Measurements from ENCODE around the gene MAST2.
"Not testable (repeated sequence)": the region's sequence is repeated elsewhere in the genome, so short reads cannot be mapped to it uniquely, and the experiment has no call there.

DNA sequence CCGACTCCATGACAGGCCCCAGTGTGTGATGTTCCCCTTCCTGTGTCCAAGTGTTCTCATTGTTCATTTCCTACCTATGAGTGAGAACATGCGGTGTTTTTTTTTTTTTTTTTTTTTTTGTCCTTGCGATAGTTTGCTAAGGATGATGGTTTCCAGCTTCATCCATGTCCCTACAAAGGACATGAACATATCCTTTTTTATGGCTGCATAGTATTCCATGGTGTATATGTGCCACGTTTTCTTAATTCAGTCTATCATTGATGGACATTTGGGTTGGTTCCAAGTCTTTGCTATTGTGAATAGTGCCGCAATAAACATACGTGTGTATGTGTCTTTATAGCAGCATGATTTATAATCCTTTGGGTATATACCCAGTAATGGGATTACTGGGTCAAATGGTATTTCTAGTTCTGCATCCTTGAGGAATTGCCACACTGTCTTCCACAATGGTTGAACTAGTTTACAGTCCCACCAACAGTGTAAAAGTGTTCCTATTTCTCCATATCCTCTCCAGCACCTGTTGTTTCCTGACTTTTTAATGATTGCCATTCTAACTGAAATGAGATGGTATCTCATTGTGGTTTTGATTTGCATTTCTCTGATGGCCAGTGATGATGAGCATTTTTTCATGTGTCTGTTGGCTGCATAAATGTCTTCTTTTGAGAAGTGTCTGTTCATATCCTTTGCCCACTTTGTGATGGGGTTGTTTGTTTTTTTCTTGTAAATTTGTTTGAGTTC is 54.5 kb downstream of the MAST2 start:
- TF ChIP-seq, protein P1, sequence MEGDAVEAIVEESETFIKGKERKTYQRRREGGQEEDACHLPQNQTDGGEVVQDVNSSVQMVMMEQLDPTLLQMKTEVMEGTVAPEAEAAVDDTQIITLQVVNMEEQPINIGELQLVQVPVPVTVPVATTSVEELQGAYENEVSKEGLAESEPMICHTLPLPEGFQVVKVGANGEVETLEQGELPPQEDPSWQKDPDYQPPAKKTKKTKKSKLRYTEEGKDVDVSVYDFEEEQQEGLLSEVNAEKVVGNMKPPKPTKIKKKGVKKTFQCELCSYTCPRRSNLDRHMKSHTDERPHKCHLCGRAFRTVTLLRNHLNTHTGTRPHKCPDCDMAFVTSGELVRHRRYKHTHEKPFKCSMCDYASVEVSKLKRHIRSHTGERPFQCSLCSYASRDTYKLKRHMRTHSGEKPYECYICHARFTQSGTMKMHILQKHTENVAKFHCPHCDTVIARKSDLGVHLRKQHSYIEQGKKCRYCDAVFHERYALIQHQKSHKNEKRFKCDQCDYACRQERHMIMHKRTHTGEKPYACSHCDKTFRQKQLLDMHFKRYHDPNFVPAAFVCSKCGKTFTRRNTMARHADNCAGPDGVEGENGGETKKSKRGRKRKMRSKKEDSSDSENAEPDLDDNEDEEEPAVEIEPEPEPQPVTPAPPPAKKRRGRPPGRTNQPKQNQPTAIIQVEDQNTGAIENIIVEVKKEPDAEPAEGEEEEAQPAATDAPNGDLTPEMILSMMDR (conservative IDR thresholded peaks at IDR 0.05) = not testable (repeated sequence)
- TF ChIP-seq ZFX (IDR thresholded peaks at IDR 0.05) = not testable (repeated sequence)

Measured in C4-2B (cell line).